HCT116 (cell line): ENCODE measurements around the gene CYP2A6. TPM values are rescaled to one million over a fixed set of nuclear protein-coding genes. Genes with fewer than 3 reads are reported as not detected.
"Not testable (repeated sequence)": the region's sequence is repeated elsewhere in the genome, so short reads cannot be mapped to it uniquely, and the experiment has no call there.

Experiments
- ATAC-seq: fragments of 200-7000 bp; cut with Tn5 transposase; 2 replicates; pipeline ENCODE4 v1.9.1; 2020; ENCODE audit warnings: mild to moderate bottlenecking, moderate library complexity
- BruUV-seq: library from RNA; stranded (reverse); fragments of 400-500 nt; replicated peaks from 2 replicates; lab custom pipeline; 2021; lab: Mats Ljungman, UMichigan
- CTCF ChIA-PET: fragments of 300-600 bp; sonication (Branson Sonifier 250); formaldehyde crosslinking; loops from one replicate; lab custom pipeline; 2021; ENCODE audit warnings: antibody characterized with exemption; lab: Charles Lee
- POLR2A ChIA-PET: fragments of 300-600, 350-600 bp; sonication (Branson Sonifier 250); formaldehyde crosslinking; loops from one replicate; lab custom pipeline; 2021; ENCODE audit warnings: antibody characterized with exemption; lab: Charles Lee
- RAD21 ChIA-PET, 2 experiments: fragments of 300-600 bp; sonication (Branson Sonifier 250); formaldehyde crosslinking; loops; one replicate each; lab custom pipeline; 2023; ENCODE audit warnings: low total read pairs in 2 of 2; ENCODE audit not compliant: uncharacterized antibody in 2 of 2, unreplicated experiment in 2 of 2, low non-redundant PET in 1 of 2; lab: Charles Lee
- DNase-seq: peaks from one replicate; pipeline ENCODE4 v3.0.0-alpha.2; 2010; ENCODE audit warnings: low read depth, low spot score
- H2AFZ ChIP-seq: fragments of 200-600 bp; shearing (Covaris generic), sonication (generic); 2 replicates; pipeline ENCODE4 v1.6.1; 2017; ENCODE audit warnings: low read depth, mixed run types, mixed read lengths, antibody characterized with exemption, low read length; ENCODE audit not compliant: poor library complexity, severe bottlenecking
- H3K27ac ChIP-seq: 2 replicates; pipeline ENCODE4 v1.5.1; 2012; ENCODE audit warnings: low read depth, low read length
- H3K27me3 ChIP-seq: fragments of 200-600 bp; sonication (generic); 2 replicates; pipeline ENCODE4 v1.6.1; 2016; ENCODE audit warnings: mixed run types, low read length, mixed read lengths; ENCODE audit not compliant: insufficient read depth
- H3K36me3 ChIP-seq, 2 experiments: fragments of 200-500 bp in 1 of 2; fragments of 200-600 bp in 1 of 2; sonication (Bioruptor generic) in 1 of 2; sonication (generic) in 1 of 2; 2 replicates each; pipeline versions ENCODE4 v1.5.1 to v1.6.1; 2014 to 2016; ENCODE audit warnings: low read length in 2 of 2, inconsistent platforms in 1 of 2, mixed read lengths in 1 of 2, mixed run types in 1 of 2; ENCODE audit not compliant: insufficient read depth in 2 of 2, control insufficient read depth in 1 of 2
- H3K4me1 ChIP-seq, 2 experiments: fragments of 200-600 bp in 1 of 2; sonication (generic) in 1 of 2; 2 replicates each; pipeline versions ENCODE4 v1.5.1 to v1.6.1; 2012 to 2017; ENCODE audit warnings: low read length in 2 of 2, inconsistent platforms in 1 of 2, mild to moderate bottlenecking in 1 of 2, mixed read lengths in 1 of 2, mixed run types in 1 of 2, moderate library complexity in 1 of 2; ENCODE audit not compliant: insufficient read depth in 2 of 2, control insufficient read depth in 1 of 2
- H3K4me2 ChIP-seq: fragments of 200-600 bp; sonication (generic); 2 replicates; pipeline ENCODE4 v1.6.1; 2017; ENCODE audit warnings: mixed run types, low read length, mixed read lengths
- H3K4me3 ChIP-seq, 2 experiments: fragments of 200-600 bp in 1 of 2; sonication (generic) in 1 of 2; replicated peaks in 1 of 2; 2 replicates each; pipeline ENCODE4 v1.5.1; 2011 to 2016; ENCODE audit warnings: low read length in 2 of 2, control low read depth in 1 of 2, low read depth in 1 of 2, mild to moderate bottlenecking in 1 of 2, mixed read lengths in 1 of 2, mixed run types in 1 of 2
- H3K79me2 ChIP-seq: fragments of 200-600 bp; sonication (generic); 2 replicates; pipeline ENCODE4 v1.6.1; 2017; ENCODE audit warnings: mild to moderate bottlenecking, mixed run types, low read length, moderate library complexity, mixed read lengths; ENCODE audit not compliant: insufficient read depth
- H3K9ac ChIP-seq: fragments of 200-600 bp; sonication (generic); 2 replicates; pipeline ENCODE4 v1.6.1; 2016; ENCODE audit warnings: low read length, mixed read lengths
- H3K9me2 ChIP-seq: fragments of 200-600 bp; sonication (generic), shearing (Covaris generic); 2 replicates; pipeline ENCODE4 v1.6.1; 2017; ENCODE audit warnings: mixed run types, mild to moderate bottlenecking, moderate library complexity; ENCODE audit not compliant: insufficient read depth
- H3K9me3 ChIP-seq, 2 experiments: fragments of 200-500 bp in 1 of 2; fragments of 200-600 bp in 1 of 2; sonication (Bioruptor generic) in 1 of 2; sonication (generic) in 1 of 2; 2 replicates each; pipeline ENCODE4 v1.6.1; 2014 to 2017; ENCODE audit warnings: low read length in 2 of 2, mixed read lengths in 2 of 2, inconsistent platforms in 1 of 2, low read depth in 1 of 2, mild to moderate bottlenecking in 1 of 2, mixed run types in 1 of 2, moderate library complexity in 1 of 2; ENCODE audit not compliant: control insufficient read depth in 1 of 2, insufficient read depth in 1 of 2
- H4K20me1 ChIP-seq: fragments of 200-600 bp; sonication (generic), shearing (Covaris generic); 2 replicates; pipeline ENCODE4 v1.6.1; 2017; ENCODE audit warnings: mixed run types, mild to moderate bottlenecking, moderate library complexity; ENCODE audit not compliant: insufficient read depth
- intact Hi-C: fragments of 100-400 bp; cut with micrococcal nuclease; formaldehyde crosslinking; loops from 2 replicates; pipeline ENCODE4 v1.10.0; 2022
- total RNA-seq: library from RNA; stranded (reverse); gene quantifications from one replicate; pipeline ENCODE4 v1.2.1, GENCODE V29; 2021; ENCODE audit not compliant: unreplicated experiment

Gene CYP2A6
- total RNA-seq, 1 experiment from 2014 or later, result 0.57 TPM

- ATAC-seq, intact Hi-C loops, H3K4me3 ChIP-seq, H3K36me3 ChIP-seq, CTCF ChIA-PET, BruUV-seq, H3K4me1 ChIP-seq, H3K27ac ChIP-seq, H3K9me3 ChIP-seq, H3K9me2 ChIP-seq, POLR2A ChIA-PET, RAD21 ChIA-PET, H4K20me1 ChIP-seq, H3K79me2 ChIP-seq, DNase-seq, H3K4me2 ChIP-seq, H2AFZ ChIP-seq, H3K9ac ChIP-seq: not testable (repeated sequence)
- H3K27me3 ChIP-seq, result peaks cover 20% of the 10 kb centered on the region; the same call in 1 of the 2 replicates
Measured at GRCh38 chr19:40879349-40879748, 29.1 kb upstream of the CYP2A6 start.

GRCh38 chr19:40875526-40875951 is 25.3 kb upstream of the CYP2A6 start:
- RAD21 ChIA-PET, H2AFZ ChIP-seq, H3K79me2 ChIP-seq, H3K9me2 ChIP-seq, H3K27ac ChIP-seq, H3K27me3 ChIP-seq, CTCF ChIA-PET, H3K9me3 ChIP-seq, H3K4me1 ChIP-seq, H3K4me2 ChIP-seq, H3K9ac ChIP-seq, ATAC-seq, intact Hi-C loops, POLR2A ChIA-PET, H3K4me3 ChIP-seq, H4K20me1 ChIP-seq, BruUV-seq, H3K36me3 ChIP-seq, DNase-seq: not testable (repeated sequence)

GRCh38 chr19:40874874-40875273 is 24.6 kb upstream of the CYP2A6 start:
- BruUV-seq, H3K4me1 ChIP-seq, H4K20me1 ChIP-seq, H3K4me3 ChIP-seq, H3K27me3 ChIP-seq, H3K9me2 ChIP-seq, ATAC-seq, H3K79me2 ChIP-seq, H2AFZ ChIP-seq, H3K9me3 ChIP-seq, H3K4me2 ChIP-seq, POLR2A ChIA-PET, intact Hi-C loops, H3K27ac ChIP-seq, RAD21 ChIA-PET, DNase-seq, H3K9ac ChIP-seq, H3K36me3 ChIP-seq, CTCF ChIA-PET: not testable (repeated sequence)

GRCh38 chr19:40873873-40874272 is 23.6 kb upstream of the CYP2A6 start:
- H2AFZ ChIP-seq, RAD21 ChIA-PET, CTCF ChIA-PET, H3K4me1 ChIP-seq, ATAC-seq, H3K9ac ChIP-seq, DNase-seq, H3K4me2 ChIP-seq, H3K4me3 ChIP-seq, H4K20me1 ChIP-seq, intact Hi-C loops, H3K79me2 ChIP-seq, H3K9me2 ChIP-seq, H3K27me3 ChIP-seq, POLR2A ChIA-PET, H3K27ac ChIP-seq, H3K36me3 ChIP-seq, H3K9me3 ChIP-seq, BruUV-seq: not testable (repeated sequence)
